GM19025 (cell line): ENCODE results near the gene PSMD8.
"Not testable (repeated sequence)": the region's sequence is repeated elsewhere in the genome, so short reads cannot be mapped to it uniquely, and the experiment has no call there.

Experiments
- ATAC-seq: cut with Tn5 transposase; IDR thresholded peaks from one replicate; pipeline ENCODE4 v1.9.1; 2021; ENCODE audit warnings: mild to moderate bottlenecking, low read depth, moderate library complexity; ENCODE audit not compliant: unreplicated experiment

PSMD8 gene

DNA sequence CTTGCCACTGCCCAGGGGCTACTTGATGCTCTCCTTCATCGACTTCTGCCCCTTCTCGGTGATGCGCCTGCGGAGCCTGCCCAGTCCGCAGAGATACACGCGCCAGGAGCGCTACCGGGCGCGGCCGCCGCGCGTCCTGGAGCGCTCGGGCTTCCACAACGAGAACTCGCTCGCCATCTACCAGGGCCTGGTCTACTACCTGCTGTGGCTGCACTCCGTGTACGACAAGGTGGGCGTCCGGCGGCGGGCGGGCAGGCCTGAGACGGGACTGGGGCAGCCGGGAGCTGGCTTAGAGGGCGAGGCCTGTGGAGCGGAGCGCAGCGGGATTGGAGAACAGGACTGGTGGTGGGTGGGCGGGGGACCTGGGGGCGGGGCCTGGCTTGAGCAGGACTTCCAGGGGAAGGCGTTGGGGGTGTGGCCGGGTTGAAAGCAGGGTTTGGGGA lies 12.7 kb upstream of the PSMD8 start:
- no peak for ATAC-seq

DNA sequence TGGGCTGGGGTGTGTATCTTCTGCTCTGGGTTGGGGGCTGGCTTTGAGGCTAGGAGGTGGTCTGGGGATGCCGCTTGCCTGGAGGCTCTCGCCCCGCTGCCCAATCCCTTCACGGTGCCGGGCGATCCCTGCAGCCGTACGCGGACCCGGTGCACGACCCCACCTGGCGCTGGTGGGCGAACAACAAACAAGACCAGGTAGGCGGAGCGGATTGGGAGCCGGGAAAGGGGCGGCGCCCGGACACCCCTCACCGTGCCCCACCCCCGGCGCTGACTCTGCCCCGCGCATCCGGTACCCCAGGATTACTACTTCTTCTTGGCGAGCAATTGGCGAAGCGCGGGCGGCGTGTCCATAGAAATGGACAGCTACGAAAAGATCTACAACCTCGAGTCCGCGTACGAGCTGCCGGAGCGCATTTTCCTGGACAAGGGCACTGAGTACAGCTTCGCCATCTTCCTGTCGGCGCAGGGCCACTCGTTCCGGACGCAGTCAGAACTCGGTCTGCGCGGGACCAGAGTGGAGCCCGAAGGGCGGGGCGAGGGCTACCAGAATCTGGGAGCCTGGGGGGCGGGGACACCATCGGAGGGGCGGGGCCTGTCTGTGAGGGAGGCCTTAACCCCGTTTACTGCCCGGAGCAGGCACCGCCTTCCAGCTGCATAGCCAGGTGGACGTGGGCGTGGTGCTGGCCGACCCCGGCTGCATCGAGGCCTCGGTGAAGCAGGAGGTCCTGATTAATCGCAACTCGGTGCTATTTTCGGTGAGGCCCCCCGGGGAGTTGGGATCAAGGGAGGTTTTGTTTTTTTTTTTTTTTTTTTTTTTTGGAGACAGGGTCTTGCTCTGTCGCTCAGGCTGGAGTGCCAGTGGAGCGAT lies 12.1 kb upstream of the PSMD8 start:
- no peak for ATAC-seq

DNA sequence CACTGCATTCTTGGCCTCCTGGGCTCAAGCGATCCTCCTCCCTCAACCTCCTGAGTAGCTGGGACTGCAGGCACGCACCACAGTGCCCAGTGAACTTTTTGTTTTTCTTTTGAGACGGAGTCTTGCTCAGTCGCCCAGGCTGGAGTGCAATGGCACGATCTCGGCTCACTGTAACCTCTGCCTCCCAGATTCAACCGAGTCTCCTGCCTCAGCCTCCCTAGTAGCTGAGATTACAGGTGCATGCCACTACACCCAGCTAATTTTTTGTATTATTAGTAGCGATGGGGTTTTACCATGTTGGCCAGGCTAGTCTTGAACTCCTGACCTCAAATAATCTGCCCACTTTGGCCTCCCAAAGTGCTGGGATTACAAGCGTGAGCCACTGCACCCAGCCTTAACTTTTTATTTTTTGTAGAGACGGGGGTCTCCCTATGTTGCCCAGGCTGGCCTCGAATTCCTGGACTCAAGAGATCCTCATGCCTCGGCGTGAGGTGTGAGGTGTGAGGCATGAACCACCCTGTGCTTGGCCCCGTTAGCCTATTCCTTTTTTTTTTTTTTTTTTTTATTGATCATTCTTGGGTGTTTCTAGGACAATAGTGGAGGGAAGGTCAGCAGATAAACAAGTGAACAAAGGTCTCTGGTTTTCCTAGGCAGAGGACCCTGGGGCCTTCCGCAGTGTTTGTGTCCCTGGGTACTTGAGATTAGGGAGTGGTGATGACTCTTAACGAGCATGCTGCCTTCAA lies 11.3 kb upstream of the PSMD8 start:
- ATAC-seq = not testable (repeated sequence)

DNA sequence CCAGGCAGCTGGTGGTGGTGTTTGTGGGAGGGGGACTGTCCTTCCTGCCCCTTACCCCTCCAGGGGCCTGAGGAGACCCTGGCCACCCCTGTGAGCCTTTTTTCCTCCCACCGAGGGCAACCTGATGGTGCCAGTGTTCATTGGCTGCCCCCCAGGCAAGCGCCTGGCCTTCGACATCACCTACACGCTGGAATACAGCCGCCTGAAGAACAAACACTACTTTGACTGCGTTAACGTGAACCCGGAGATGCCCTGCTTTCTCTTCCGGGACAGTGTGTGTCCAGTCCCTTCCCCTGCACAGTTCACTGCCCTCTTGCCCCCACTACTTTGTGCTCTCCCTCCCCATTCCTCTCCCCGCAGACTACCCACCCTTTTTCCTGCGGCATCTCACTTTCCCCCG lies 7.3 kb upstream of the PSMD8 start:
- ATAC-seq = no peak

DNA sequence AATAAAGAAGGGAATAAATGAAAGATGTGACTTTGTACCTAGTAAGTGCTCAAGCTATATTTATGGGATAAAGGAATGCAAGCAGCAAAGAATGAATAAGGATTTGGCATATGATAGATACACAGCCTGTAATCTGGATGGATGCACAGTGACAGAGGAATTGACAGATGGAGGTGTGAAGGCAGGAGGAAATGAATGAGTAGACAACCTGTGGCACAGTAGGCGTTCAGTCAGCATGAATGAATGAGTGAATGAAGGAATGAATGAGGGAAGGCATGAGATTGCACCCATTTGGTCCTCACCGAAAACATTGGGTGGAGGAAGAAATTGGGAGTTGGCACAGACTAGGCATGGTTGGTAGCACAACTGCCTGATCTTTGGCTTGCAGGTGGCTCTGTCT lies 4.8 kb upstream of the PSMD8 start:
- no peak for ATAC-seq

DNA sequence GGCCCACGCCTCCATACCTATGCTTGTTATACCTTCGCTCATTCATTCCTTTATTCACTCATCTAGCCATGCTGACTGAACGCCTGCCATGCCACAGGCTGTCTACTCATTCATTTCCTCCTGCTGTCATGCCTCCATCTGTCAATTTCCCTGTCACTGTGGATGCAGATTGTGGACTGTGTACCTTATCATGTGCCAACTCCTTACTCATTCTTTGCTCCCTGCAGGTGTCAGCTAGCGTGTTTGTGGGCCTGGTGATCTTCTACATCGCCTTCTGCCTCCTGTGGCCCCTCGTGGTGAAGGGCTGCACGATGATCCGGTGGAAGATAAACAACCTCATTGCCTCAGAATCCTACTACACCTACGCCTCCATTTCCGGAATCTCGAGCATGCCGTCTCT lies 4.1 kb upstream of the PSMD8 start:
- ATAC-seq = no peak

DNA sequence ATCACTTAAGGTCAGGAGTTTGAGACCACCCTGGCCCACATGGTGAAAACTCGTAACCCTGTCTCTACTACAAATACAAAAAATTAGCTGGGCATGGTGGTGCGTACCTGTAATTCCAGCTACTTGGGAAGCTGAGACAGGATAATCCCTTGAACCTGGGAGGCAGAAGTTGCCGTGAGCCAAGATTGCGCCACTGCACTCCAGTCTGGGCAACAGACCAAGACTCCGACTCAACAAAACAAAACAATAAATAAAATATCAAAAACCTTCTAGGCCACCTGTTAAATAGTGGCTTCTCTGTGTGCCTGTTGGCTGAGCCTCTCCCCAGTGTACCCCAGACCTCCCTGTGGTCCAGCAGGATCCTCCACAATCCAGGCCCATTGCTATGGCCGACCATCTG lies 3.3 kb upstream of the PSMD8 start:
- ATAC-seq = no peak

DNA sequence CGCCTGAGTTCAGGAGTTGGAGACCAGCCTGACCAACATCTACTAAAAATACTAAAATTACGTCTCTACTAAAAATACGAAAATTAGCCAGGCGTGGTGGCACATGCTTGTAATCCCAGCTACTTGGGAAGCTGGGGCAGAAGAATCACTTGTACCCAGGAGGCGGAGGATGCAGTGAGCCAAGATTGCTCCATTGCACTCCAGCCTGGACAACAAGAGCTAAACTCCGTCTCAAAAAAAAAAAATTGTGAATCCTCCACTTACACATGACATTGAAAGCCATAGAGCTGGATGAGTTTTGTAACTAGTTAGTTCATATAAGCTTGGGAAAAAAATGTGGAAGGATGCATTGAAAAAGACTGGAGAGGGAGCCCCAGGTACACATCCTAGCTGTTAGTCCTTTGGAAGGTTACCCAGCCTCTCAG lies 452 bp upstream of the PSMD8 start:
- no peak for ATAC-seq

DNA sequence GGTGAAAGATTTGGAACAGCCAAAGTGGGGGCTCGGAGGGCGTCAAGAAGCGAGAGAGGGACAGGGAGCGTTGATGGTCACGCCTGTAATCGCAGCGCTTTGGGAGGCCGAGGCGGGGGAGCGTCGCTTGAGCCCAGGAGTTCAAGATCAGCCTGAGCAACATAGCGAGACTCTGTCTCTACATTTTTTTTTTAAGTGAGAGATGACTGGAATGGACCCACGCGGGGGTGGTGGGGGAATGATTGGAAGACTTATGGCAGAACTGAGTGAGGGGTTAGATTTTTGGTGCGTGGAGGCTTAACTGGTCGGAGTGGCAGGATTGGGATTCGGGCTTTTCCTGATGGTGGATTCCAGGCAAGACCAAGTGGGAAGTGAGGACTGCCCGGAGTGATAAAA lies 725 bp downstream of the PSMD8 start:
- no peak for ATAC-seq

DNA sequence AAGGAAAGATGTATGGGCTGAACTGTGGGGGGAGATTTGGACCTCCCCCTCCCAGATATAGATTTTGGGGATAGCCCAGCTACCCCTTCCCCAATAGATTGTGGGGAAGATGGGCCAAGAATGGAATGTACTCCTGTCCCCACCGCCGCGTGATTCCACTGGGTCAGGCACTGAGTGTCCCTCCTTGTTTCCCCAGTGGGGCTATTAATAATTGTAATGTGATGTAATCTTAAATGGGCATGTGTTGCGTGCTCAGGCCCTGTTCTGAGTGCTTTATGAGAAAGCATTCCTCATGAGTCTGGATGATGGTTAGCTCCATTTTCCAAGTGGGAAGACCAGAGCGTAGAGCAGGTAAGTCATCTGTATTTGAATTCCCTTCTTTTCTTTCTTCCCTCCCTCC lies 1.4 kb downstream of the PSMD8 start:
- no peak for ATAC-seq

DNA sequence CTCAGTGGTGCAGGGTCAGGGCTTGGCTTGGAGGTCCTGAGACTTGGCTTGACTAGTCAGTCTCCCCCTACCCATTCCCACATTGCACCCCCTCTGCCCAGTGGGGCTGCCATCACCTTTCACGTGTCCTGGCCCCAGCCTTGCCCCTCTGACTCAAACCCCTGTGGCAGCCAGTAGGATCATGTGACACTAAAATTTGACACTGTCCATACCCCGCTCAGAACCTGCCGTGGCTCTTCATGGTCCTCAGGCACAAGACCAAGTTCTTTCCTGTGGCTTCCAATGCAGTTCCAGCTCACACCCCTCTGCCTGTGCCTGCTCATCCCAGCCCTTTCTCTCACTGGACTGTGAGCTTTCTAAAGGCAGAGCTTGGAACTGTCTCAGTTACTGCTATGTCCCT lies 2.2 kb downstream of the PSMD8 start:
- no peak for ATAC-seq

DNA sequence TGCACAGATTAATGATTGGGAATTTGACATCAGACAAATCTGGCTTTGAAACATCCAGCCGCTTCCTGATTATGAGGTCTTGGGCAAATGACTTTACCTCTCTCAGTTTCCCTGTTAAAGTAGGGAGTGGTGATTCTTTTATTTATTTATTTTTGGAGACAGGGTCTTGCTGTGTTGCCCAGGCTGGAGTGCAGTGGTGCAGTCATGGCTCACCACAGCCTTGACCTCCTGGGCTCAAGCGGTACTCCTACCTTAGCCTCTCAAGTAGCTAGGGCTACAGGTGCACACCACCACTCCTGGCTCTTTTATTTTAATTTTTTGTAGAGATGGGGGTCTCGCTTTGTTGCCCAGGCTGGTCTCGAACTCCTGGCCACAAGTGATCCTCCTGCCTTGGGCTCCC lies 2.7 kb downstream of the PSMD8 start:
- ATAC-seq = no peak

DNA sequence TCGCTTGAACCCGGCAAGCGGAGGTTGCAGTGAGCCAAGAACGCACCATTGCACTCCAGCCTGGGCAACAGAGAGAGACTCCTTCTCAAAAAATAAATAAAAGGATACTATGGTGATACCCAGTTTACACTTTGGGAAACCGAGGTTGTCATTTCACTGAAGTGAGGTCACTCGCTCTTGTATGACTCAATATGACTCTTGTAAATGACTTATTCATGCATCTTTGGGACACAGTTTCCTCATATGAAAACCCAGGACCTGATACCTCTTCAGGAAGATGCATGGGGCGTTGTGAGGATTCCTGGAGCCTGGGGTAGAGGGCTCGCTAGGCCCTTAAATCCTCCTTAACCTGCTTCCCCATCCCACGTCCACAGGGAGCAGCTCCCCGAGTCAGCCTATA lies 4.5 kb downstream of the PSMD8 start:
- no peak for ATAC-seq

DNA sequence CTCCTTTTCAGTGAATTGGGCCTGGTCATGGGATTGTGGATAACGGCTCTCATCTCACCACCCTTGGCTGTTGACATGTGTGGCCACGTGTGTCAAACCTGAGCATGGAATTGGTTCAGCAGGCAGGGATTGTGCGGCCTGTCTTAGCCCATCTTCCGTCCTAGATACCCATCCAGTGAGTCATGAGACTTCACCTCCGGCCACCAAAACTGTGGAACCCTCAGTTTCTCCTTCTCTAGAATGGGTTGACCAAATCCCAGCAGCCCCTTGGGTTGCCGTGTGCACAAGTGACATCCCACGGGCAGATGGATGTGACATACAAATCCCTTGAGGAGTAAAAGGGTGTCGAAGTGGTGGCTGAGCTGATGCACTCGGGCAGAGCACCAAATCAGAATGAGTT lies 6.8 kb downstream of the PSMD8 start:
- no peak for ATAC-seq

DNA sequence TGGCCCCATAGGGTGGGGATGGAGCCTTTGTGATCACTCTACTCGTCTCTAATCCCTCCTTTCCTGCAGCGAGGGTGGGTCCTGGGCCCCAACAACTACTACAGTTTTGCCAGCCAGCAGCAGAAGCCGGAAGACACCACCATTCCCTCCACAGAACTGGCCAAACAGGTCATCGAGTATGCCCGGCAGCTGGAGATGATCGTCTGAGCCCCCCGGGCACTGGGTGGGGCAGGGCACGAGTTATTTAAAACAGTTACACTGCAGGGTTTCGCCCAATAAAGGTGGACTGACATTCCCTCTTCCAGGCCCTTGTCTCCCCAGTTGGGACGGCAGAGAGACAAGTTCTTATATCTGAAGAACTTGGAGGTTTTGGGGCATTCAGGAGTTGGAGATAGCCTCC lies 8.8 kb downstream of the PSMD8 start:
- ATAC-seq = no peak

DNA sequence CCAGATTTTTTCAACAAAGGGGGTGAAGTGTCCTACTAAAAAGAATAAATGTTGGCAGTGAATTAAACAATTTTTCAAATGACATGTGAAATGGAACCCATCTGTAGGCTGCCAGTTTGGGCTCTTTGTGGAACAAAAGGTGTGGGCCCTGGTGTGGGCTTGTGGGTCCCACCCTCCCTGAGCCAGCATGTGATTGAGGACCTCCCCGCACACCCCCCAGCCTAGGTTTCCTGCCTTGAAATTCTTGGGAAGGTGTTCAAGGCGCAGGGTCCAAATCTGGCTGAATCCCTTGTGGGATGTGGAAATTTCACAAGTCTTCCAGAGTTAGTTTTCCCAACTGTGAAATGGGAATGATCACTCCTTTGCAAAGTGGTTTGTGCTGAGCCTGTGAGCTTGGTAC lies 9.4 kb downstream of the PSMD8 start:
- ATAC-seq = no peak

DNA sequence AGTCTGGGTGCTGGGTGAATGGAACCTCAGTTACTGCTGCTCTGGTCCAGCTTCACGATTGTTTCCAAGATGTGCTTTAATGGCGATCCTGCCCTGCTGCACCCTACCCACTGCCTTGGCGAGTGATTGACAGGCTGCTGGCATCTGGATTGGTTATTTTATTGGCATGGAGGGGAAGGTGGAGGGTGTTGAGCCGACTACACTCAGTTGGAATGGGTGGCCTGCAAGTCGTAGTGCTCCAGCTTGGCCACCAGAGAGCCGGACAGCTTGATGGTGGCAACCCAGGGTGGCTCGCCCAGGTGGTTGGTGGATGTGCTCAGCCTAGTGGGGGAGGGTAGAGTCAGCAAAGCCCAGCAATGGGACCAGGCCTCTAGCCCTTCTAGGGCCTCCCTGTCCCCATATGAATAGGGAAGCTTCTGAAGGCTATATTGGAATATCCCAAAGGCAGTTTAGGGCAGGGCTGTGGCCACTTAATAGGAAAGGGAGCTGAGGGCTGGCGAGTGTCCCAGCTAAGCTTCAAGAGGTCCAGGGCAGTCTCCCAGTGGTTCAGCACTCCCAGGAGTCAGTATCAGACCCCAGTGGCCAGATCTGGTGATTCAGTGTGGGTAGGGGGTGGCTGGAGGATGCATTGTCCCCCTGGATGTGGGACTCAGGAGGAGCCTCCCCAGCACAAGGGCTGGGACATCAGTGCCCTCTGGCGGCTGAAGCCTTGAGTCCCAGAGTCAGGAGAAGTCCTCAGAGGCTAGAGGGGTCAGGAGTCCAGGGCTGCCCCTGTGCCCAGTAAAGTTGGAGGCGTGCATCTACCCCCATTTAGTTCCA lies 10.0 kb downstream of the PSMD8 start:
- ATAC-seq = no peak

DNA sequence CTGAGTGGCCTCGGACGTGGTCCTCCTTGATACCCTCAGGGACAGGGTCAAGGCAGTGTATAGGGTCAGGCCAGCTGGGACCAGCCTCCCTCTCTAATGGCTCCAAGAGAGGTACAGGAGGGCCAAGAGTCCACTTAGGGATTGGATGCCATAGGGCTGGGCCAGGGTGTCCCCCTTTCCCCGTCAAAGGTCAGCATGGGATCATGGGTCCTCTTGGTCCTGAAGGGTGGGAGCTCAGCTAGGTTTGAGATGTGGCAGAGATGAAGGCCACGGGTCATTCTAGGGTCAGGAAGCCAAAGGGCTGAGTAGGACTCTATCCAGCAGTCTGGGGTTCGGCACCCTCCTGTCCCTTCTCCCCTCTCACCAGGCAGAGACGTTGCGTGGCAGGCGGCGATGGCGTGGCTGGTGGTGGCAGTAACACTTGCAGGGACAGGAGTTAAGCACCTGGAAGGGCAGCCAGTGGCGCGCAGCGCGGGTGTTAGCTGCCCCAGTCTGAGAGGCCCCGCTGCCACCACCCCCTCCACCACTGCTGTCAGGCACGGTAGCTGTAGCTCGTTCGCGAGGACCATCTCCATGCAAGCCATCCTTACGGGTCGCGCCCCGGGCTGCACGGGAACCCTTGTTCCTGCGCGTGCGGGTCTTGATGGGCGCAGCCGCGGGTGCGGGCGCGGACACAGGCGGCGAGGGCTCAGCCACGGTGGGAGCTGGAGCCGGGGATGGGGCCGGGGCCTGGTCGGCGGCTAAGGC lies 10.9 kb downstream of the PSMD8 start:
- ATAC-seq = no peak

DNA sequence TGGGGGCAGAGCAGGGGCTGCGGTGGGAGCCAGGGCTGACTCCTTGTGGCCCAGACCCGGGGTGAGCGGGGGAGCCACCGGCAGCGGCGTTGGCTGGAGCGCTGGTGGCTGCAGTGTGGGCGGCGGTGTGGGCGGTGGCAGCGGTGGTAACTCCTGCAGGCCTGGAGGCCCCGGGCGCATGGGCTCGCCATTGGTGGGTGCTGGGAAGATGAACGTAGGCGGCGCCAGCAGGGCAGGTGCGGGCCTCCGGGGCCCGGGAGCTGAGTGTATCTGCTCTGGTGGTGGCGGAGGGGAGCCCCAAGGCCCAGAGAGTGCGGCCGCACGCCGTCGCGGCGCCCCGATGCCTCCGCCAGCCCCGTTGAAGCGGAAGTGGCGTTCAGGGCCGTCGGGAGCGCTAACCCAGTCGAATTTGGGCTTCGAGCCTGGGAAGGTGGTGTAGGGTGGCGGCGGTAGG lies 11.5 kb downstream of the PSMD8 start:
- ATAC-seq = no peak

DNA sequence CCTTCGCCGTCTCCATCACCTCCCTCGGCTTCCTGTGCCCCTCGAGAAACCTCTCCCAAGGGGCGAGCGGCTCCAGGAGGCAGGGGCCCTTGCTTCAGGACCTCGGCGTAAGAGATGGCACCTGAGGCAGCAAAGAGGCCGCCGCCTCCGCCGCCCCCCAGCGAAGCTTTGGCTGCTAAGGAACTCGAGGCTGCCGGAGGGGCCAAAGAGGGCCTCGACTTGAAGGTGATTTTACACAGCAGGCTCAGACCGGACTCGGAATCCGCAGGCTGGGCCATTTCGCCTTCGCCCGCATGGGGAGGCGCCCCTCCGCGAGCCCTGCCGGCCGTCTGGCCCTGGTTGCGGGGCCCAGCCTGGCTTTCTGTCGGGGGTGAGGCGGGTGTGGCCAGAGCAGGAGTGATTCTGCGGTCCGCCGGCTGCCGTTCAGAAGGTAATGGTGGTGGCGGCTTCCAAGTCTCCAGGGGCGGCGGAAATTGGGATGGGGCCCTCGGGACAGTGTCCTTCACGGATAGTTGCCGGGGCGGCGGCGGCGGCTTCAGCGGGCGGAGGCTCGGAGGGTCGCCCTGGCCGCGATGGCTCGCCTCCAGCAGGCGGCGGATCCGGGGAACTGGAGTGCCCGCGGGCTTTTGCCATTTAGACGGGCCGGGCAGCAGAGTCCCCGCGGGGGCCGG lies 12.1 kb downstream of the PSMD8 start:
- ATAC-seq = no peak
